ENCODE measurements around the gene SCP2. TPM values are rescaled to one million over a fixed set of nuclear protein-coding genes. Genes with fewer than 3 reads are reported as not detected.
"Not testable (repeated sequence)": the region's sequence is repeated elsewhere in the genome, so short reads cannot be mapped to it uniquely, and the experiment has no call there.

The SCP2 gene
- polyA plus RNA-seq, 1 donor, result 287 TPM

GRCh38 chr1:52955129-52955970, 28.3 kb downstream of the SCP2 start:
- H3K4me1 ChIP-seq (ENCODE audit: control insufficient read depth, insufficient read depth, low read length), result peaks cover 3% of the 10 kb centered on the region
- H3K9me3 ChIP-seq (ENCODE audit: control insufficient read depth, low read depth, low read length), result no peaks in the 10 kb centered on the region
- H3K4me3 ChIP-seq (ENCODE audit: low read length), result no peak overlapping the region
- H3K36me3 ChIP-seq (ENCODE audit: control insufficient read depth, insufficient read depth, low read length), result peaks cover 19% of the 10 kb centered on the region
- no peaks in the 10 kb centered on the region for H3K27me3 ChIP-seq (ENCODE audit: control insufficient read depth, insufficient read depth, low read length)
- peak overlapping the region; percentile 36 for H3K27ac ChIP-seq (ENCODE audit: low read length)
- DNase-seq, result peak; percentile 19 to 72
- 16% methylated on average over 4 of the region's 6 CpGs for WGBS (ENCODE audit: insufficient coverage, low lambda C conversion rate)

DNA sequence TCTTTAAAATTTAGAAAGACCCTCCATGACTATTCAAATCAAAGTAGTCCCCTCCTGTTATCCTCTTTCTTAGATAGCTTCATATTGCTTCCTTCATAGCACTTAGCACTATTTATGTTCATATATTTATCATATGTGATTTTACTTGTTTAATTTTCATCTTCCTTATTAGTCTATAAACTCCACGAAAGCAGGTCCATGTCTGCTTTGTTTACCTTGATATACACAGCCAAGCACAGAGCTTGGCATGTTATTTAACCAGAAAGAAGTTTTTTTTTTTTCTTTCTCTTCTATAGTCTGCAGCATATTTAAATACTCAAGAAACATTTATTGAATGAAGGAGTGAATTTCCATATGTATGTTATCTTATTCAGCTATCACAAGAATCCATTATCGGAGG, 36.0 kb downstream of the SCP2 start:
- H3K27me3 ChIP-seq (ENCODE audit: control insufficient read depth, insufficient read depth, low read length), result no peaks in the 10 kb centered on the region
- no peak for DNase-seq
- H3K36me3 ChIP-seq (ENCODE audit: control insufficient read depth, insufficient read depth, low read length), result peaks cover 32% of the 10 kb centered on the region
- H3K27ac ChIP-seq (ENCODE audit: low read length), result no peak overlapping the region
- no peaks in the 10 kb centered on the region for H3K9me3 ChIP-seq (ENCODE audit: control insufficient read depth, low read depth, low read length)
- H3K4me1 ChIP-seq (ENCODE audit: control insufficient read depth, insufficient read depth, low read length), result no peaks in the 10 kb centered on the region
- WGBS (ENCODE audit: insufficient coverage, low lambda C conversion rate), result 83% methylated on average over 1 of the region's 2 CpGs
- no peak overlapping the region for H3K4me3 ChIP-seq (ENCODE audit: low read length)

DNA sequence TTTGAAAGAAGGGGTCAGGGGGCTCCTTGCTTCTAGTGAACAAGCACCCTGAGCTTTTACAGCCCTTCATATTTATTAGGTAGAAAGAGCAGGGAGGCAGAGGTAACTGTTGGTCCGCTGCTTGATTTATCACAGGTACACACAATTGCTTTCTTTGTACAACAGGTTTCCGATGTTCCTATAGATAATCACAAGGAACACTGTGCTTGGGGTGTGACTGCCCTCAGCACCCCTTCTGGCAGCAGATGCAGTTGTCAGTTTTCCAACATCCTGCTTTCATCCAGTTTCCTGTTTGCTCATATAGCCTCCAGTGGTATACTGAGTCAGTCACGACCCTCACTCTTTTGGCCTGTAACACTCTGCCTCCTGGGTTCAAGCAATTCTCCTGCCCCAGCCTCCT, 40.6 kb downstream of the SCP2 start:
- DNase-seq, result no peak
- H3K36me3 ChIP-seq (ENCODE audit: control insufficient read depth, insufficient read depth, low read length), result peaks cover 18% of the 10 kb centered on the region
- H3K4me3 ChIP-seq (ENCODE audit: low read length), result no peak overlapping the region
- H3K27ac ChIP-seq (ENCODE audit: low read length), result no peak overlapping the region
- WGBS (ENCODE audit: insufficient coverage, low lambda C conversion rate), result 20% methylated on average over 1 of the region's 3 CpGs
- no peaks in the 10 kb centered on the region for H3K9me3 ChIP-seq (ENCODE audit: control insufficient read depth, low read depth, low read length)
- no peaks in the 10 kb centered on the region for H3K27me3 ChIP-seq (ENCODE audit: control insufficient read depth, insufficient read depth, low read length)
- H3K4me1 ChIP-seq (ENCODE audit: control insufficient read depth, insufficient read depth, low read length), result peaks cover 13% of the 10 kb centered on the region

- not testable (repeated sequence) for H3K27me3 ChIP-seq (ENCODE audit: control insufficient read depth, insufficient read depth, low read length); DNase-seq; H3K27ac ChIP-seq (ENCODE audit: low read length); H3K9me3 ChIP-seq (ENCODE audit: control insufficient read depth, low read depth, low read length); H3K4me3 ChIP-seq (ENCODE audit: low read length)
- no CpG with 5 or more reads among the region's 2 CpGs for WGBS (ENCODE audit: insufficient coverage, low lambda C conversion rate)
- H3K4me1 ChIP-seq (ENCODE audit: control insufficient read depth, insufficient read depth, low read length), result peaks cover 23% of the 10 kb centered on the region
- peaks cover 16% of the 10 kb centered on the region for H3K36me3 ChIP-seq (ENCODE audit: control insufficient read depth, insufficient read depth, low read length)
These were observed 42.2 kb downstream of the SCP2 start for GRCh38 chr1:52969234-52969633.

GRCh38 chr1:52970149-52970548, 43.1 kb downstream of the SCP2 start:
- 4% methylated on average over 3 of the region's 3 CpGs for WGBS (ENCODE audit: insufficient coverage, low lambda C conversion rate)
- no peaks in the 10 kb centered on the region for H3K9me3 ChIP-seq (ENCODE audit: control insufficient read depth, low read depth, low read length)
- peak overlapping the region; percentile 84 for H3K27ac ChIP-seq (ENCODE audit: low read length)
- peak; percentile 83 to 90 for DNase-seq
- H3K27me3 ChIP-seq (ENCODE audit: control insufficient read depth, insufficient read depth, low read length), result no peaks in the 10 kb centered on the region
- no peak overlapping the region for H3K4me3 ChIP-seq (ENCODE audit: low read length)
- peaks cover 23% of the 10 kb centered on the region for H3K4me1 ChIP-seq (ENCODE audit: control insufficient read depth, insufficient read depth, low read length)
- peaks cover 13% of the 10 kb centered on the region for H3K36me3 ChIP-seq (ENCODE audit: control insufficient read depth, insufficient read depth, low read length)

DNA sequence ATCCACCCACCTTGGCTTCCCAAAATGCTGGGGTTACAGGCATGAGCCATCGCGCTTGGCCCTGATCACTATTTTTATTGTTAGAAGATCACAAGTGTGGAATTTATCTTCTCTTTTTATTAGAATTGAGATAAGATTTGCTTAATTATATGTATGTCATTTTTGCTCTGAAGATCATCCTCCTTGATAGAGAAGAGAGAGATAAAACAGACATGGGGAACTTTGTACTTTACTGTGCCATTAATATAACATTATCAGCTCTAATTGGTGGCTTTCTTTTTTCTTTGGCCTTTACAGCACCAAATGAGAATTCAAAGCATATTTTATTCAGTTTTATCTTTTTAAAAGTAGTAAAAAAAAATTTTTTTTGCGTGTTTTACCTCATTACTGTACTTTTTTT, 46.8 kb downstream of the SCP2 start:
- Histone ChIP-seq H3K36me3 (ENCODE audit: control insufficient read depth, insufficient read depth, low read length) (peaks cover 31% of the 10 kb centered on the region), H3K4me1 (ENCODE audit: control insufficient read depth, insufficient read depth, low read length) (peaks cover 23% of the 10 kb centered on the region), H3K27ac (ENCODE audit: low read length) (peak overlapping the region; percentile 74), H3K27me3 (ENCODE audit: control insufficient read depth, insufficient read depth, low read length) (no peaks in the 10 kb centered on the region), H3K4me3 (ENCODE audit: low read length) (no peak overlapping the region), H3K9me3 (ENCODE audit: control insufficient read depth, low read depth, low read length) (no peaks in the 10 kb centered on the region)
- WGBS (ENCODE audit: insufficient coverage, low lambda C conversion rate), result 18% methylated on average over 1 of the region's 3 CpGs
- peak; percentile 19 to 64 for DNase-seq

- peaks cover 19% of the 10 kb centered on the region for H3K4me1 ChIP-seq (ENCODE audit: control insufficient read depth, insufficient read depth, low read length)
- no peaks in the 10 kb centered on the region for H3K9me3 ChIP-seq (ENCODE audit: control insufficient read depth, low read depth, low read length)
- H3K27me3 ChIP-seq (ENCODE audit: control insufficient read depth, insufficient read depth, low read length), result no peaks in the 10 kb centered on the region
- no peak overlapping the region for H3K27ac ChIP-seq (ENCODE audit: low read length)
- no CpG with 5 or more reads among the region's 3 CpGs for WGBS (ENCODE audit: insufficient coverage, low lambda C conversion rate)
- no peak overlapping the region for H3K4me3 ChIP-seq (ENCODE audit: low read length)
- DNase-seq, result no peak
- H3K36me3 ChIP-seq (ENCODE audit: control insufficient read depth, insufficient read depth, low read length), result peaks cover 47% of the 10 kb centered on the region
These were observed 49.3 kb downstream of the SCP2 start for GRCh38 chr1:52976183-52977035.

DNA sequence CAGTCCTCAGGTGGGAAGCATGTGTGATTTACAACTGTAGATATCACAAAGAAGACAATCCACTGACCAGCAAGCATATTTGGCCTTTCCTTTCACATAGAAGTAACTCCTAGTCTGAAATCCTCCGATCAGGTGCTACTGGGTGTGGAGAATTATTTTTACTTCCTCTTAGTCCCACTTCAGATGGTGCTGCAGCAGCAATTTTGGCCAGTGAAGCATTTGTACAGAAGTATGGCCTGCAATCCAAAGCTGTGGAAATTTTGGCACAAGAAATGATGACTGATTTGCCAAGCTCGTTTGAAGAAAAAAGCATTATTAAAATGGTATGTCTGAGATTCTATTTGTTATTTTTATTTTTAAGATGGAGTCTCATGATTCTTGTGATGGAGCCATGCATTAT, 51.0 kb downstream of the SCP2 start:
- no peaks in the 10 kb centered on the region for H3K27me3 ChIP-seq (ENCODE audit: control insufficient read depth, insufficient read depth, low read length)
- DNase-seq, result no peak
- H3K27ac ChIP-seq (ENCODE audit: low read length), result no peak overlapping the region
- peaks cover 58% of the 10 kb centered on the region for H3K36me3 ChIP-seq (ENCODE audit: control insufficient read depth, insufficient read depth, low read length)
- WGBS (ENCODE audit: insufficient coverage, low lambda C conversion rate), result 100% methylated on average over 1 of the region's 2 CpGs
- peaks cover 6% of the 10 kb centered on the region for H3K4me1 ChIP-seq (ENCODE audit: control insufficient read depth, insufficient read depth, low read length)
- H3K9me3 ChIP-seq (ENCODE audit: control insufficient read depth, low read depth, low read length), result no peaks in the 10 kb centered on the region
- H3K4me3 ChIP-seq (ENCODE audit: low read length), result no peak overlapping the region

DNA sequence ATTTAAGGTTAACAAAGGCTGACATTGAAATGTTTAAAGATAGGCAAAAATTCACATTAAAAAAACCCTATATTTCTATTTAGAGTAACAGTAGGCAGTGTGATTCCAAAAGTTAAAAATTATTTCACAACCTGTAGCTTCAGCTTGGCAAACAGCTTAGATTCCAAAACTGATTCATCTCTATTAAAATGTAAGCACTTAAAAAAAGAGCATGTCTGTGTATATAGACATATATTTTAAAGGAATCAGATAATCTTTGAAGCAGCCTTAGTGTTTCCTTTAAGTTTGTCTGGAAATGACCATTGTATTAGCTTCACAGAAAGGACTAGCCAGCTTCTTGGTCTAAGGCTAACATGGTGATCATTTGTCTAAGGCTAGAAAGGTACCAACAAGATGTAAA, 65.7 kb downstream of the SCP2 start:
- H3K27me3 ChIP-seq (ENCODE audit: control insufficient read depth, insufficient read depth, low read length); H3K9me3 ChIP-seq (ENCODE audit: control insufficient read depth, low read depth, low read length); H3K4me3 ChIP-seq (ENCODE audit: low read length); H3K27ac ChIP-seq (ENCODE audit: low read length); DNase-seq; H3K4me1 ChIP-seq (ENCODE audit: control insufficient read depth, insufficient read depth, low read length): not testable (repeated sequence)
- H3K36me3 ChIP-seq (ENCODE audit: control insufficient read depth, insufficient read depth, low read length), result peaks cover 36% of the 10 kb centered on the region

- 83% methylated on average over 2 of the region's 6 CpGs for WGBS (ENCODE audit: insufficient coverage, low lambda C conversion rate)
- Histone ChIP-seq H3K4me1 (ENCODE audit: control insufficient read depth, insufficient read depth, low read length) (no peaks in the 10 kb centered on the region), H3K36me3 (ENCODE audit: control insufficient read depth, insufficient read depth, low read length) (peaks cover 28% of the 10 kb centered on the region), H3K4me3 (ENCODE audit: low read length) (no peak overlapping the region), H3K27me3 (ENCODE audit: control insufficient read depth, insufficient read depth, low read length) (no peaks in the 10 kb centered on the region), H3K27ac (ENCODE audit: low read length) (no peak overlapping the region), H3K9me3 (ENCODE audit: control insufficient read depth, low read depth, low read length) (no peaks in the 10 kb centered on the region)
- no peak for DNase-seq
These were observed 67.6 kb downstream of the SCP2 start for GRCh38 chr1:52994656-52995055.
